Right cardiac atrium (tissue), 5 donors: ENCODE measurements around the gene AQP7. TPM values are rescaled to one million over a fixed set of nuclear protein-coding genes. Genes with fewer than 3 reads are reported as not detected.
"Not testable (repeated sequence)": the region's sequence is repeated elsewhere in the genome, so short reads cannot be mapped to it uniquely, and the experiment has no call there.

ENCODE experiments used
- ATAC-seq, 2 donors: fragments of 200-7000 bp; cut with Tn5 transposase; one replicate each; pipeline versions ENCODE4 v1.8.0 to v1.9.1; 2020; ENCODE audit warnings: moderate library complexity in 2 of 2, mild to moderate bottlenecking in 1 of 2
- DNase-seq, 3 donors: peaks; one replicate each; pipeline ENCODE4 v3.0.0-alpha.2; 2020
- H3K27ac ChIP-seq: one replicate; pipeline ENCODE4 v1.5.1; 2013; ENCODE audit warnings: mild to moderate bottlenecking, low read length, control low read depth, moderate library complexity
- H3K27me3 ChIP-seq: one replicate; pipeline ENCODE4 v1.6.1; 2013; ENCODE audit not compliant: control insufficient read depth, insufficient read depth
- H3K4me1 ChIP-seq: one replicate; pipeline ENCODE4 v1.6.1; 2013; ENCODE audit warnings: low read length; ENCODE audit not compliant: control insufficient read depth, insufficient read depth
- H3K4me3 ChIP-seq: one replicate; pipeline ENCODE4 v1.5.1; 2013; ENCODE audit warnings: low read length, control low read depth
- H3K9me3 ChIP-seq: one replicate; pipeline ENCODE4 v1.6.1; 2013; ENCODE audit warnings: low read length; ENCODE audit not compliant: control insufficient read depth
- WGBS: extraction: QIAGEN DNeasy Blood & Tissue Kit; methylation state at CpG from one replicate; pipeline ENCODE4 v1.1.7; 2013; 5-methylcytosine and 5-hydroxymethylcytosine counted together
- intact Hi-C, 4 donors: fragments of 100-400 bp; cut with DNase I; formaldehyde crosslinking; loops; one replicate each; pipeline versions ENCODE4 v1.11.0 to v1.14.0; 2022 to 2023
- polyA plus RNA-seq: library from polyadenylated mRNA; stranded (reverse); fragments of 200-250 nt; gene quantifications from one replicate; pipeline ENCODE4 v1.2.3, GENCODE V29; 2013
- total RNA-seq, 4 donors: library from RNA; stranded (reverse); fragmentation: NEBNext Ultra II Directional; extraction: Animal tissue kit (Norgen Biotek cat#: 25700); gene quantifications; one replicate each; pipeline ENCODE4 v1.2.1, GENCODE V29; 2021
- donor health status: healthy with polysubstance abuse.
- donor health status: DM: no; HTN: yes; CAD: no.
- donor health status: DM: no; HTN: no; CAD: no.
- donor health status: DM: no; HTN: yes; CAD: no; lungs with severe emphysema.
- donor health status: DM: yes; HTN: yes; CAD: no.

Gene AQP7
- total and polyA plus RNA-seq, 5 donors = 68.6 to 180 (median 128) TPM

- WGBS = 90% methylated on average over 8 of the region's 8 CpGs
- no peak for ATAC-seq
- no peaks in the 10 kb centered on the region for H3K9me3 ChIP-seq
- intact Hi-C loops = no loop called here
- no peak overlapping the region for H3K27ac ChIP-seq
- H3K27me3 ChIP-seq = no peaks in the 10 kb centered on the region
- H3K4me1 ChIP-seq = peaks cover 8% of the 10 kb centered on the region
- no peak overlapping the region for H3K4me3 ChIP-seq
- no peak for DNase-seq
These were observed 31.5 kb upstream of the AQP7 start for GRCh38 chr9:33433871-33434270.

DNA sequence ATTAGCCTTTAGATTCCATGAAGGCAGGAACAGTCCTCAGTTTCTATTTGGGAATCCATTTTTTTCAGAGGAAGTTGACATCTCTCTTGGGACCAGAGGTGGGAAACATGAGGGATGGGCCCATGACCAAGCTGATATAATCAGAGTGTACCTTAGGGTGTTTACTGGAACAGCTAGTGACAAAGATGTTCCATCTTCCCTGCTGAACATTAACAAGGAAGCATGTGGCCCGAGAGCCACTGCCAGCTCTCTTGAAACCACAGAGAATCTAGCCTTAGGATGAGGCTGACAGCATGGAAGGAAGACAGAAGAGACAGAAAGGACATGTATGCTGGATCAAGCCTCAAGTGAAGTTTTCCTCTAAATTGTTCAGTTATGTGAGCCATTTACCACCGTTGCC is 29.1 kb upstream of the AQP7 start:
- ATAC-seq (no peak), DNase-seq (no peak)
- Histone ChIP-seq H3K9me3 (no peaks in the 10 kb centered on the region), H3K4me1 (peaks cover 7% of the 10 kb centered on the region), H3K27me3 (no peaks in the 10 kb centered on the region), H3K4me3 (no peak overlapping the region), H3K27ac (no peak overlapping the region)
- 82% methylated on average over 2 of the region's 2 CpGs for WGBS
- intact Hi-C loops = no loop called here

DNA sequence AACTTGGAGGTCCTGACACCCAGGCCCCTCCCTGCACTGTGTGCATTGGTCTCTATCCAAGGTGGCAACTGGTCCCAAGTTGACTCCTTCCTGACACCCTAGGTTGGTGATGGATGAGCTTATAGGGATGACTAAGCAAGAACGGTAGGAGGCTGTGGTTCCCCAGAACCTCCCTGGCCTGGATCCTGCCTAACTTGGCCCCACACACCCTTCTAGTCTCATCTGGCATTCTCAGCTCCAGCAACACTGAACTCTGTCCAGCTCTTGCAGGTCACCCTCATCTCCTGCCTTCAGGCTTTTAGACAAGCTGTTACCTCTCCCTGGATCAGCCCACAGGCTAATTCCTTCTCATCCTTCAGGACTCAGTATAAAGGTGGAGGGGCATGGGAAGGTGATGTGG is 28.6 kb upstream of the AQP7 start:
- no peaks in the 10 kb centered on the region for H3K9me3 ChIP-seq
- H3K27me3 ChIP-seq = no peaks in the 10 kb centered on the region
- no peak overlapping the region for H3K4me3 ChIP-seq
- H3K4me1 ChIP-seq = peaks cover 3% of the 10 kb centered on the region
- no peak overlapping the region for H3K27ac ChIP-seq
- ATAC-seq = no peak
- 37% methylated on average over 1 of the region's 1 CpG for WGBS
- intact Hi-C loops = no loop called here
- no peak for DNase-seq

DNA sequence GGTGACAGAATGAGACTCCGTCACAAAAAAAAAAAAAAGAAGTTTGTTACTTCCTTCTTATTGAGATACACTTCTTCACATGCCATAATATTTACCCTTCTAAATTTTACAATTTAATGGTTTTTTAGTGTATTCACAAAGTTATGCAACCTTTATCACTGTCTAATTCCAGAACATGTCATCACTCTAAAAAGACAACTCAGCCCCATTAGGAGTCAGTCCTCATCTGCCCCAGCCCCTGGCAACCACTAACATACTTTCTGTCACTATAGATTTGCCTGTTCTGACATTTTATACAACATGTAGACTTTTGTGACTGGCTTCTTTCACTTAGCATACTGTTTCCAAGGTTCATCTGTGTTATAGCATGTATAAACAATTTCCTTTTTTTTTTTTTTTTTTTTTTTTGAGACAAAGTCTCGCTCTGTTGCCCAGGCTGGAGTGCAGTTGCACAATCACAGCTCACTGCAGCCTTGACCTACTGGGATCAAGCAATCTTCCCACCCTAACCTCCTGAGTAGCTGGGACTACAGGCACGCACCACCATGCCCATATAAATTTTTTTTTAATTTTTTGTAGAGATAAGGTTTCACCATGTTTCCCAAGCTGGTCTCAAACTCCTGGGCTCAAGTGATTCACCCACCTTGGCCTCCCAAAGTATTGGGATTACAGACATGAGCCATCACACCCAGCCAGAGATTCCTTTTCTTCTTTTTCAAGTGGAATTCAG is 27.1 kb upstream of the AQP7 start:
- no peak for DNase-seq
- Histone ChIP-seq H3K9me3 (no peaks in the 10 kb centered on the region), H3K27ac (no peak overlapping the region), H3K4me1 (peaks cover 3% of the 10 kb centered on the region), H3K27me3 (no peaks in the 10 kb centered on the region), H3K4me3 (no peak overlapping the region)
- ATAC-seq = no peak
- intact Hi-C loops = no loop called here
- 64% methylated on average over 3 of the region's 3 CpGs for WGBS

- Histone ChIP-seq H3K9me3 (no peaks in the 10 kb centered on the region), H3K27ac (no peak overlapping the region), H3K4me1 (peaks cover 3% of the 10 kb centered on the region), H3K4me3 (no peak overlapping the region), H3K27me3 (no peaks in the 10 kb centered on the region)
- ATAC-seq (no peak), DNase-seq (no peak)
- intact Hi-C loops = no loop called here
- WGBS = 86% methylated on average over 7 of the region's 7 CpGs
These were observed 24.5 kb upstream of the AQP7 start for GRCh38 chr9:33426843-33427293.

DNA sequence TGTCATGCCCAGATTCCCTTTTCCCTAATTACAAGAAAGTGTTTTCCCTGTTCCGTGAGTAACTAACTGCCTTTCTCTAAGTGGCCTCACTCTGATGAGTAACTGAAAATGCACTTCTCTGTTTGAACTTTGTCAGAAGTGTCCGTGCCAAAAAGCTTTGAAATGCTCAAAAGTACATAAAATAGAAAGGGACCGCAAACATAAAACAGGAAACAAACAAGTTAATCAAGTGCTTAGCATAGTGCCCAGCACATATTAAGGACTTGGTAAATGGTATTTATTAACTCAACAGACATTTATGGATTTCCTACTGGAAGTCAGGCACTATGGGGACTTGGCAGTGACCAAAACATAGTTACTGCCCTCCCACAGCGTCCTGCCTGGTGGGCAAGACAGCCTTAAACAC is 22.8 kb upstream of the AQP7 start:
- Histone ChIP-seq H3K4me3 (no peak overlapping the region), H3K9me3 (no peaks in the 10 kb centered on the region), H3K27ac (no peak overlapping the region), H3K4me1 (no peaks in the 10 kb centered on the region), H3K27me3 (no peaks in the 10 kb centered on the region)
- WGBS = 84% methylated on average over 4 of the region's 4 CpGs
- ATAC-seq = no peak
- DNase-seq = no peak
- intact Hi-C loops = no loop called here

- H3K4me3 ChIP-seq, ATAC-seq, DNase-seq, H3K9me3 ChIP-seq, H3K27me3 ChIP-seq, H3K4me1 ChIP-seq, intact Hi-C loops, H3K27ac ChIP-seq: not testable (repeated sequence)
- WGBS = 96% methylated on average over 6 of the region's 6 CpGs
These were observed 22.1 kb upstream of the AQP7 start for GRCh38 chr9:33424492-33424891.

DNA sequence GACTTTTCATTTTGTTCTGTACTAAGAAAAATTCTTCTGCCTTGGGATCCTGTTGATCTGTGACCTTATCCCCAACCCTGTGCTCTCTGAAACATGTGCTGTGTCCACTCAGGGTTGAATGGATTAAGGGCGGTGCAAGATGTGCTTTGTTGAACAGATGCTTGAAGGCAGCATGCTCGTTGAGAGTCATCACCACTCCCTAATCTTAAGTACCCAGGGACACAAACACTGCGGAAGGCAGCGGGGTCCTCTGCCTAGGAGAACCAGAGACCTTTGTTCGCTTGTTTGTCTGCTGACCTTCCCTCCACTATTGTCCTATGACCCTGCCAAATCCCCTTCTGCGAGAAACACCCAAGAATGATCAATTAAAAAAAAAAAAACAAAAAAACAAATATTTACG is 21.7 kb upstream of the AQP7 start:
- H3K27me3 ChIP-seq, H3K27ac ChIP-seq, H3K9me3 ChIP-seq, intact Hi-C loops, DNase-seq, H3K4me3 ChIP-seq, ATAC-seq, H3K4me1 ChIP-seq: not testable (repeated sequence)
- 84% methylated on average over 7 of the region's 7 CpGs for WGBS

DNA sequence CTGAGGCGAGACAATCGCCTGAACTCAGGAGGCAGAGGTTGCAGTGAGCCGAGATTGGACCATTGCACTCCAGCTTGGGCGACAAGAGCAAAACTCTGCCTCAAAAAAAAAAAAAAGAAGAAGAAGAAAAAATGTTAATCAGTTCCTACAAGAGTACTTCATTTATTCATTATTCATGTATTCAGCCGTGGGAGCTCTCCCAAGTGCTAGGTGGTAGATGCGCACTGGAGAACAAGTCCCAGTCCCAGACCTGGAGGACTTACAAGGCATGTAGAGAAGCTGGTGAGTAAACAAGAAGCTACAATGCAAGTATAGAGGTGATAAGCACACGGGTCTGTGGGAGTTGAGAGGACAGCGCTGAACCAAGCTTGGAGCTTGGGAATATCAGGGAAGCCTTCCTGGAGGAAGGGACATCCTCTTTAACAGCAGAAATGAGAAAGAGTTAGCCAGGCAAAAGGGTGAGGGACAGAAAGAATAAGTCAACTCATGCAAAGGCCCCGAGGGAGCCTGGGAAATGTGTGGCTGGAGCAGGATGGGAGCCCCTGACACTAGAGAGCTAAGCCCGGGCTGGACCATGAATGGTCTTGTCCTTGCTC is 17.4 kb upstream of the AQP7 start:
- H3K4me3 ChIP-seq = no peak overlapping the region
- no peaks in the 10 kb centered on the region for H3K4me1 ChIP-seq
- ATAC-seq (no peak), DNase-seq (no peak)
- no peaks in the 10 kb centered on the region for H3K9me3 ChIP-seq
- H3K27ac ChIP-seq = no peak overlapping the region
- intact Hi-C loops = loop anchor here in 1 of 4 donors (5.0 kb wide), 1 partner anchor 48 kb away; no protein-coding TSS in a partner anchor
- WGBS = 72% methylated on average over 10 of the region's 10 CpGs
- H3K27me3 ChIP-seq = no peaks in the 10 kb centered on the region

DNA sequence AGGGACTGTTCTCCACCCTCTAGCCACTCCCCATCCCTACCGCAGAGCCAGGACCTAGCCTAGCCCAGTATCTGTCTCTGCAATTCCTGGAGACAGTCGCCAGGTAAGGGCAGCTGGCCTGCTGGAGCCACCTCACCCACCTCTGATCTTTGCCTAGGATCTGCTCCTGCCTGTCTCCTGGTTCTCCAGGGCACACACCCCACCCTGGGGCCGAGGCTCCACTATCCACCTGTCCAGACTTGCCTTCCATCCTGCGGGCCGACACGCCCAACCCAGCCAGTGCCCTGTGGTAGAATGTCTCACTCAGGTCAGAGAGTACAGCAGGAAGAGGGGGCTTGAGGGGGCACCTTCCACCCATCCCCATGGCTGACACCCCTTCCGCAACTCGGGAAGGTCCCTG is 15.7 kb upstream of the AQP7 start:
- H3K4me1 ChIP-seq = no peaks in the 10 kb centered on the region
- no peaks in the 10 kb centered on the region for H3K27me3 ChIP-seq
- H3K9me3 ChIP-seq = no peaks in the 10 kb centered on the region
- ATAC-seq = no peak
- no peak overlapping the region for H3K4me3 ChIP-seq
- no peak for DNase-seq
- no peak overlapping the region for H3K27ac ChIP-seq
- intact Hi-C loops = loop anchor here in 1 of 4 donors (5.0 kb wide), 1 partner anchor 46 kb away; no protein-coding TSS in a partner anchor
- WGBS = 93% methylated on average over 8 of the region's 8 CpGs

DNA sequence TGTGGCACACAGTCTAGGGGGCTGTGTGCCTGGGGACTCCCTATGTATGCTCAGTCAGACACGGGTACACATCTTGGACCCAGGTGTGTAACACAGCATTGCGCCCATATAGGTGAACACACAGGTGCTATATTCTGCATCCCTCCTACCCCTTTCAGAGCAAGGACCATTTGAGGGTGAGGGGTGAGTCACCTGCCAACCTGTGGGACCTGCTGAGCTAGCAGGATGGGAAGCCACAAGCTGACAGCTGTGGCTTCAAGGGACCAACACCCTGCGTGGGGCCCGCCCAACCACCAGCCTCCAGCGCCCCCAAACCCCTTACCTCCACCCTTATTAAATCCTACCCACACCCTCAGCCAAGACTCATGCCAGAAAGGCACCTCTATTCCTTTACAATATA is 14.6 kb upstream of the AQP7 start:
- 71% methylated on average over 5 of the region's 5 CpGs for WGBS
- intact Hi-C loops = loop anchor here in 1 of 4 donors (5.0 kb wide), 1 partner anchor 45 kb away; no protein-coding TSS in a partner anchor
- H3K27ac ChIP-seq = no peak overlapping the region
- H3K4me3 ChIP-seq = no peak overlapping the region
- no peaks in the 10 kb centered on the region for H3K4me1 ChIP-seq
- no peaks in the 10 kb centered on the region for H3K27me3 ChIP-seq
- ATAC-seq (no peak), DNase-seq (no peak)
- no peaks in the 10 kb centered on the region for H3K9me3 ChIP-seq
